WTC11 (cell line): ENCODE data around the gene CYP4F12. TPM values are rescaled to one million over a fixed set of nuclear protein-coding genes. Genes with fewer than 3 reads are reported as not detected.

Experiments
- ATAC-seq: fragments of 200-7000 bp; cut with Tn5 transposase; 2 replicates; pipeline ENCODE4 v1.10.0; 2021; ENCODE audit warnings: mild to moderate bottlenecking, moderate library complexity
- CTCF ChIA-PET: fragments of 300-600 bp; sonication (Branson Sonifier 250); formaldehyde crosslinking; loops from one replicate; lab custom pipeline; 2021; ENCODE audit warnings: antibody characterized with exemption; lab: Charles Lee
- POLR2A ChIA-PET: fragments of 350-600 bp; sonication (Branson Sonifier 250); formaldehyde crosslinking; loops from one replicate; lab custom pipeline; 2021; ENCODE audit warnings: antibody characterized with exemption; lab: Charles Lee
- DNase-seq: peaks from one replicate; pipeline ENCODE4 v3.0.0; 2021; ENCODE audit warnings: low spot score
- H3K27ac Mint-ChIP-seq: 2 replicates; pipeline ENCODE4 v1.8.0; 2021; ENCODE audit warnings: mixed read lengths
- H3K27me3 Mint-ChIP-seq: 2 replicates; pipeline ENCODE4 v1.8.0; 2021; ENCODE audit warnings: low read depth, mild to moderate bottlenecking, moderate library complexity, mixed read lengths
- H3K36me3 Mint-ChIP-seq: 2 replicates; pipeline ENCODE4 v1.8.0; 2021; ENCODE audit warnings: mixed read lengths
- H3K4me1 Mint-ChIP-seq: 2 replicates; pipeline ENCODE4 v1.8.0; 2022; ENCODE audit warnings: mixed read lengths
- H3K4me3 Mint-ChIP-seq: 2 replicates; pipeline ENCODE4 v1.8.0; 2021; ENCODE audit warnings: mild to moderate bottlenecking, moderate library complexity, mixed read lengths
- H3K9me3 Mint-ChIP-seq: 2 replicates; pipeline ENCODE4 v1.8.0; 2021; ENCODE audit warnings: mixed read lengths
- CREM ChIP-seq: sonication (generic); formaldehyde crosslinking; IDR thresholded peaks from 2 replicates; pipeline ENCODE4 v1.8.1; 2022; ENCODE audit warnings: mild to moderate bottlenecking, missing genetic modification reagents, moderate library complexity
- ESRRA ChIP-seq: sonication (generic); formaldehyde crosslinking; IDR thresholded peaks from 2 replicates; pipeline ENCODE4 v1.8.1; 2022; ENCODE audit warnings: mild to moderate bottlenecking, missing genetic modification reagents, borderline replicate concordance
- FOXP1 ChIP-seq: sonication (generic); formaldehyde crosslinking; IDR thresholded peaks from 2 replicates; pipeline ENCODE4 v1.8.0; 2022; ENCODE audit warnings: missing genetic modification reagents, mild to moderate bottlenecking, moderate library complexity, borderline replicate concordance
- GABPB1 ChIP-seq: sonication (generic); formaldehyde crosslinking; IDR thresholded peaks from 2 replicates; pipeline ENCODE4 v1.8.1; 2023; ENCODE audit warnings: mild to moderate bottlenecking, missing genetic modification reagents
- KAT7 ChIP-seq: sonication (generic); formaldehyde crosslinking; IDR thresholded peaks from 2 replicates; pipeline ENCODE4 v1.8.1; 2023; ENCODE audit warnings: missing genetic modification reagents, mild to moderate bottlenecking, borderline replicate concordance
- MYBL2 ChIP-seq: sonication (generic); formaldehyde crosslinking; IDR thresholded peaks from 2 replicates; pipeline ENCODE4 v1.8.1; 2023; ENCODE audit warnings: mild to moderate bottlenecking, moderate library complexity, missing genetic modification reagents
- NFATC4 ChIP-seq: fragments of 250-450 bp; sonication (Bioruptor Pico); IDR thresholded peaks from 2 replicates; pipeline ENCODE4 v1.9.0; 2021; ENCODE audit warnings: mild to moderate bottlenecking
- NR2C2 ChIP-seq: sonication (generic); formaldehyde crosslinking; IDR thresholded peaks from 2 replicates; pipeline ENCODE4 v1.8.0; 2022; ENCODE audit warnings: mild to moderate bottlenecking, missing genetic modification reagents
- PRRX2 ChIP-seq: fragments of 250-450 bp; sonication (Bioruptor Pico); IDR thresholded peaks from 2 replicates; pipeline ENCODE4 v1.8.0; 2021; ENCODE audit warnings: mild to moderate bottlenecking
- TCF7 ChIP-seq: sonication (generic); formaldehyde crosslinking; IDR thresholded peaks from 2 replicates; pipeline ENCODE4 v1.8.0; 2022; ENCODE audit warnings: mild to moderate bottlenecking, low read depth, missing genetic modification reagents, moderate library complexity
- TP53 ChIP-seq: sonication (generic); formaldehyde crosslinking; IDR thresholded peaks from 2 replicates; pipeline ENCODE4 v1.8.1; 2023; ENCODE audit warnings: mild to moderate bottlenecking, missing genetic modification reagents
- ZNF263 ChIP-seq: sonication (generic); formaldehyde crosslinking; IDR thresholded peaks from 2 replicates; pipeline ENCODE4 v1.8.1; 2022; ENCODE audit warnings: low read depth, mild to moderate bottlenecking, moderate library complexity, missing genetic modification reagents
- ZNF423 ChIP-seq: fragments of 250-450 bp; sonication (Bioruptor Pico); IDR thresholded peaks from 2 replicates; pipeline ENCODE4 v2.1.2; 2022; ENCODE audit warnings: mild to moderate bottlenecking, moderate library complexity
- ZNF671 ChIP-seq: fragments of 250-450 bp; sonication (Bioruptor Pico); IDR thresholded peaks from 2 replicates; pipeline ENCODE4 v1.8.0; 2021; ENCODE audit warnings: mild to moderate bottlenecking
- total RNA-seq: library from RNA; stranded (reverse); gene quantifications from 3 replicates; pipeline ENCODE4 v1.2.3, GENCODE V29; 2021
- TF ChIP-seq, protein P1 (sequence below): sonication (generic); formaldehyde crosslinking; IDR thresholded peaks from 2 replicates; pipeline ENCODE4 v1.8.0; 2023; ENCODE audit warnings: mild to moderate bottlenecking, missing genetic modification reagents
- TF ChIP-seq, protein P2 (sequence below): fragments of 250-450 bp; sonication (Bioruptor Pico); IDR thresholded peaks from 2 replicates; pipeline ENCODE4 v1.9.0; 2021; ENCODE audit warnings: mild to moderate bottlenecking
- TF ChIP-seq, protein P3 (sequence below): fragments of 200-600 bp; IDR thresholded peaks from 2 replicates; pipeline ENCODE4 v1.8.0; 2022; ENCODE audit warnings: antibody characterized with exemption
- TF ChIP-seq, protein P4 (sequence below): sonication (generic); formaldehyde crosslinking; IDR thresholded peaks from 2 replicates; pipeline ENCODE4 v1.8.0; 2022; ENCODE audit warnings: mild to moderate bottlenecking, missing genetic modification reagents
- TF ChIP-seq, protein P5 (sequence below): fragments of 250-450 bp; sonication (Bioruptor Pico); IDR thresholded peaks from 2 replicates; pipeline ENCODE4 v1.8.0; 2021; ENCODE audit warnings: mild to moderate bottlenecking
- TF ChIP-seq, protein P6 (sequence below): sonication (generic); formaldehyde crosslinking; IDR thresholded peaks from 2 replicates; pipeline ENCODE4 v1.8.1; 2023; ENCODE audit warnings: mild to moderate bottlenecking, moderate library complexity, missing genetic modification reagents
- TF ChIP-seq, protein P7 (sequence below): sonication (generic); formaldehyde crosslinking; IDR thresholded peaks from 2 replicates; pipeline ENCODE4 v1.8.1; 2022; ENCODE audit warnings: low read depth, mild to moderate bottlenecking, moderate library complexity, missing genetic modification reagents, borderline replicate concordance
- TF ChIP-seq, protein P8 (sequence below): sonication (generic); formaldehyde crosslinking; conservative IDR thresholded peaks from 2 replicates; pipeline ENCODE4 v1.8.1; 2023; ENCODE audit warnings: mild to moderate bottlenecking, low read depth, missing genetic modification reagents, moderate library complexity

CYP4F12 gene
- total RNA-seq, 1 experiment from 2014 or later: not detected

DNA sequence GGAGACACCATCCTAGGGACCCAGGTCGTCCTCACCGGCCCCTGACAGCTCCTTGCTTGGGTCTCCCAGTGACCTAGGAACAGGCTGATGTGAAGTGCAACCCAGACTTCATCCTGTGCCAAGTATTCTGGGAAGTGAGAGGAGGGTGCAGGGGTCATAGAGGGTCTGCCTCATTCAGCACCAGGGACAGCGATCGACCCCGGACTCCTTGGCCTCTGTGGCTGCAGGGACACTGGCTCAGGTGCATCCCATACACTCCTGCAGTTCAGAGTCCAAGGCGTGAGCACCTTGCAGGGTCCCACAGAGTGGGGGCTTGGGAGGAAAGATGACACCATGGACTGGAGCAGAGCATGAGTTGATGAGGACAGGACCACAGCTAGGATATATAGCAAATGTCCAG, 44.9 kb downstream of the CYP4F12 start:
- H3K27me3 Mint-ChIP-seq: peaks cover 25% of the 10 kb centered on the region
- TF ChIP-seq, protein P1, sequence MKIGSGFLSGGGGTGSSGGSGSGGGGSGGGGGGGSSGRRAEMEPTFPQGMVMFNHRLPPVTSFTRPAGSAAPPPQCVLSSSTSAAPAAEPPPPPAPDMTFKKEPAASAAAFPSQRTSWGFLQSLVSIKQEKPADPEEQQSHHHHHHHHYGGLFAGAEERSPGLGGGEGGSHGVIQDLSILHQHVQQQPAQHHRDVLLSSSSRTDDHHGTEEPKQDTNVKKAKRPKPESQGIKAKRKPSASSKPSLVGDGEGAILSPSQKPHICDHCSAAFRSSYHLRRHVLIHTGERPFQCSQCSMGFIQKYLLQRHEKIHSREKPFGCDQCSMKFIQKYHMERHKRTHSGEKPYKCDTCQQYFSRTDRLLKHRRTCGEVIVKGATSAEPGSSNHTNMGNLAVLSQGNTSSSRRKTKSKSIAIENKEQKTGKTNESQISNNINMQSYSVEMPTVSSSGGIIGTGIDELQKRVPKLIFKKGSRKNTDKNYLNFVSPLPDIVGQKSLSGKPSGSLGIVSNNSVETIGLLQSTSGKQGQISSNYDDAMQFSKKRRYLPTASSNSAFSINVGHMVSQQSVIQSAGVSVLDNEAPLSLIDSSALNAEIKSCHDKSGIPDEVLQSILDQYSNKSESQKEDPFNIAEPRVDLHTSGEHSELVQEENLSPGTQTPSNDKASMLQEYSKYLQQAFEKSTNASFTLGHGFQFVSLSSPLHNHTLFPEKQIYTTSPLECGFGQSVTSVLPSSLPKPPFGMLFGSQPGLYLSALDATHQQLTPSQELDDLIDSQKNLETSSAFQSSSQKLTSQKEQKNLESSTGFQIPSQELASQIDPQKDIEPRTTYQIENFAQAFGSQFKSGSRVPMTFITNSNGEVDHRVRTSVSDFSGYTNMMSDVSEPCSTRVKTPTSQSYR (CRISPR knock-in tag): no peak
- TF ChIP-seq TCF7 (CRISPR knock-in tag) (no peak), FOXP1 (CRISPR knock-in tag) (no peak), PRRX2 (no peak), NFATC4 (CRISPR knock-in tag) (no peak), TP53 (CRISPR knock-in tag) (no peak), KAT7 (CRISPR knock-in tag) (no peak), CREM (CRISPR knock-in tag) (no peak), ZNF671 (CRISPR knock-in tag) (no peak)
- TF ChIP-seq, protein P2, sequence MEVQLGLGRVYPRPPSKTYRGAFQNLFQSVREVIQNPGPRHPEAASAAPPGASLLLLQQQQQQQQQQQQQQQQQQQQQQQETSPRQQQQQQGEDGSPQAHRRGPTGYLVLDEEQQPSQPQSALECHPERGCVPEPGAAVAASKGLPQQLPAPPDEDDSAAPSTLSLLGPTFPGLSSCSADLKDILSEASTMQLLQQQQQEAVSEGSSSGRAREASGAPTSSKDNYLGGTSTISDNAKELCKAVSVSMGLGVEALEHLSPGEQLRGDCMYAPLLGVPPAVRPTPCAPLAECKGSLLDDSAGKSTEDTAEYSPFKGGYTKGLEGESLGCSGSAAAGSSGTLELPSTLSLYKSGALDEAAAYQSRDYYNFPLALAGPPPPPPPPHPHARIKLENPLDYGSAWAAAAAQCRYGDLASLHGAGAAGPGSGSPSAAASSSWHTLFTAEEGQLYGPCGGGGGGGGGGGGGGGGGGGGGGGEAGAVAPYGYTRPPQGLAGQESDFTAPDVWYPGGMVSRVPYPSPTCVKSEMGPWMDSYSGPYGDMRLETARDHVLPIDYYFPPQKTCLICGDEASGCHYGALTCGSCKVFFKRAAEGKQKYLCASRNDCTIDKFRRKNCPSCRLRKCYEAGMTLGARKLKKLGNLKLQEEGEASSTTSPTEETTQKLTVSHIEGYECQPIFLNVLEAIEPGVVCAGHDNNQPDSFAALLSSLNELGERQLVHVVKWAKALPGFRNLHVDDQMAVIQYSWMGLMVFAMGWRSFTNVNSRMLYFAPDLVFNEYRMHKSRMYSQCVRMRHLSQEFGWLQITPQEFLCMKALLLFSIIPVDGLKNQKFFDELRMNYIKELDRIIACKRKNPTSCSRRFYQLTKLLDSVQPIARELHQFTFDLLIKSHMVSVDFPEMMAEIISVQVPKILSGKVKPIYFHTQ (CRISPR knock-in tag): no peak
- TF ChIP-seq, protein P3, sequence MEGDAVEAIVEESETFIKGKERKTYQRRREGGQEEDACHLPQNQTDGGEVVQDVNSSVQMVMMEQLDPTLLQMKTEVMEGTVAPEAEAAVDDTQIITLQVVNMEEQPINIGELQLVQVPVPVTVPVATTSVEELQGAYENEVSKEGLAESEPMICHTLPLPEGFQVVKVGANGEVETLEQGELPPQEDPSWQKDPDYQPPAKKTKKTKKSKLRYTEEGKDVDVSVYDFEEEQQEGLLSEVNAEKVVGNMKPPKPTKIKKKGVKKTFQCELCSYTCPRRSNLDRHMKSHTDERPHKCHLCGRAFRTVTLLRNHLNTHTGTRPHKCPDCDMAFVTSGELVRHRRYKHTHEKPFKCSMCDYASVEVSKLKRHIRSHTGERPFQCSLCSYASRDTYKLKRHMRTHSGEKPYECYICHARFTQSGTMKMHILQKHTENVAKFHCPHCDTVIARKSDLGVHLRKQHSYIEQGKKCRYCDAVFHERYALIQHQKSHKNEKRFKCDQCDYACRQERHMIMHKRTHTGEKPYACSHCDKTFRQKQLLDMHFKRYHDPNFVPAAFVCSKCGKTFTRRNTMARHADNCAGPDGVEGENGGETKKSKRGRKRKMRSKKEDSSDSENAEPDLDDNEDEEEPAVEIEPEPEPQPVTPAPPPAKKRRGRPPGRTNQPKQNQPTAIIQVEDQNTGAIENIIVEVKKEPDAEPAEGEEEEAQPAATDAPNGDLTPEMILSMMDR: no peak
- TF ChIP-seq, protein P4, sequence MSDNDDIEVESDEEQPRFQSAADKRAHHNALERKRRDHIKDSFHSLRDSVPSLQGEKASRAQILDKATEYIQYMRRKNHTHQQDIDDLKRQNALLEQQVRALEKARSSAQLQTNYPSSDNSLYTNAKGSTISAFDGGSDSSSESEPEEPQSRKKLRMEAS: no peak
- TF ChIP-seq, all 79 proteins: peak for 0
- ChIA-PET POLR2A (no interaction called here), CTCF (no interaction called here)
- DNase-seq (no peak), ATAC-seq (no peak)
- no peak overlapping the region for H3K4me3 Mint-ChIP-seq
- no peak overlapping the region for H3K27ac Mint-ChIP-seq
- no peaks in the 10 kb centered on the region for H3K4me1 Mint-ChIP-seq
- peaks cover 85% of the 10 kb centered on the region for H3K9me3 Mint-ChIP-seq
- peaks cover 60% of the 10 kb centered on the region for H3K36me3 Mint-ChIP-seq

DNA sequence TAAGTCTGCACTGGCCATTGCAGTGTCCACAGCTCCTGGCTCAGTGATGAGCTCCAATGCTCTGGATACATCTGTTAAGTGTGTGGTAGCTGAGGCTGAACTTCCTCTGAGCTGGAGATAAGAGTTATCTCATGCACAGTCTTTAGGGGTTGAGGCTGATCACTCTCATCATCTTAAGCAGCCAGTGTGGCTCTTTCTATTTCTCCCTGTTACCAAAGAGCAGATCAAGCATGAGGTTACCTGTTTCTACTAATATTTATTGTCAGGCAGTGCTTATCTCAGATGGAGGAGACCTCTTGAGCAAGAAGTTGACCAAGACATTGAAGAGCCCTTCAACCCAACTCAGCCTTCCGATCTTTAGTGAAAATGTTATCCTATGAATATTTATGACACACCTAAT, 48.4 kb downstream of the CYP4F12 start:
- Mint-ChIP-seq H3K27ac (no peak overlapping the region), H3K27me3 (peaks cover 33% of the 10 kb centered on the region), H3K4me3 (no peak overlapping the region), H3K4me1 (no peaks in the 10 kb centered on the region), H3K9me3 (peaks cover 88% of the 10 kb centered on the region), H3K36me3 (peaks cover 63% of the 10 kb centered on the region)
- DNase-seq (no peak), ATAC-seq (no peak)
- POLR2A ChIA-PET: no interaction called here
- CTCF ChIA-PET: no interaction called here
- TF ChIP-seq, protein P5, sequence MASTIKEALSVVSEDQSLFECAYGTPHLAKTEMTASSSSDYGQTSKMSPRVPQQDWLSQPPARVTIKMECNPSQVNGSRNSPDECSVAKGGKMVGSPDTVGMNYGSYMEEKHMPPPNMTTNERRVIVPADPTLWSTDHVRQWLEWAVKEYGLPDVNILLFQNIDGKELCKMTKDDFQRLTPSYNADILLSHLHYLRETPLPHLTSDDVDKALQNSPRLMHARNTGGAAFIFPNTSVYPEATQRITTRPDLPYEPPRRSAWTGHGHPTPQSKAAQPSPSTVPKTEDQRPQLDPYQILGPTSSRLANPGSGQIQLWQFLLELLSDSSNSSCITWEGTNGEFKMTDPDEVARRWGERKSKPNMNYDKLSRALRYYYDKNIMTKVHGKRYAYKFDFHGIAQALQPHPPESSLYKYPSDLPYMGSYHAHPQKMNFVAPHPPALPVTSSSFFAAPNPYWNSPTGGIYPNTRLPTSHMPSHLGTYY (CRISPR knock-in tag): no peak
- TF ChIP-seq GABPB1: no peak
- TF ChIP-seq MYBL2 (CRISPR knock-in tag): no peak
- TF ChIP-seq, protein P6, sequence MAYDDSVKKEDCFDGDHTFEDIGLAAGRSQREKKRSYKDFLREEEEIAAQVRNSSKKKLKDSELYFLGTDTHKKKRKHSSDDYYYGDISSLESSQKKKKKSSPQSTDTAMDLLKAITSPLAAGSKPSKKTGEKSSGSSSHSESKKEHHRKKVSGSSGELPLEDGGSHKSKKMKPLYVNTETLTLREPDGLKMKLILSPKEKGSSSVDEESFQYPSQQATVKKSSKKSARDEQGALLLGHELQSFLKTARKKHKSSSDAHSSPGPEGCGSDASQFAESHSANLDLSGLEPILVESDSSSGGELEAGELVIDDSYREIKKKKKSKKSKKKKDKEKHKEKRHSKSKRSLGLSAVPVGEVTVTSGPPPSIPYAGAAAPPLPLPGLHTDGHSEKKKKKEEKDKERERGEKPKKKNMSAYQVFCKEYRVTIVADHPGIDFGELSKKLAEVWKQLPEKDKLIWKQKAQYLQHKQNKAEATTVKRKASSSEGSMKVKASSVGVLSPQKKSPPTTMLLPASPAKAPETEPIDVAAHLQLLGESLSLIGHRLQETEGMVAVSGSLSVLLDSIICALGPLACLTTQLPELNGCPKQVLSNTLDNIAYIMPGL (CRISPR knock-in tag): no peak
- TF ChIP-seq NR2C2 (CRISPR knock-in tag): no peak
- TF ChIP-seq, protein P7, sequence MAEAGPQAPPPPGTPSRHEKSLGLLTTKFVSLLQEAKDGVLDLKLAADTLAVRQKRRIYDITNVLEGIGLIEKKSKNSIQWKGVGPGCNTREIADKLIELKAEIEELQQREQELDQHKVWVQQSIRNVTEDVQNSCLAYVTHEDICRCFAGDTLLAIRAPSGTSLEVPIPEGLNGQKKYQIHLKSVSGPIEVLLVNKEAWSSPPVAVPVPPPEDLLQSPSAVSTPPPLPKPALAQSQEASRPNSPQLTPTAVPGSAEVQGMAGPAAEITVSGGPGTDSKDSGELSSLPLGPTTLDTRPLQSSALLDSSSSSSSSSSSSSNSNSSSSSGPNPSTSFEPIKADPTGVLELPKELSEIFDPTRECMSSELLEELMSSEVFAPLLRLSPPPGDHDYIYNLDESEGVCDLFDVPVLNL (CRISPR knock-in tag): no peak
- no peak for TF ChIP-seq ZNF671 (CRISPR knock-in tag)
- no peak for TF ChIP-seq ZNF263 (CRISPR knock-in tag)
- TF ChIP-seq, protein P8, sequence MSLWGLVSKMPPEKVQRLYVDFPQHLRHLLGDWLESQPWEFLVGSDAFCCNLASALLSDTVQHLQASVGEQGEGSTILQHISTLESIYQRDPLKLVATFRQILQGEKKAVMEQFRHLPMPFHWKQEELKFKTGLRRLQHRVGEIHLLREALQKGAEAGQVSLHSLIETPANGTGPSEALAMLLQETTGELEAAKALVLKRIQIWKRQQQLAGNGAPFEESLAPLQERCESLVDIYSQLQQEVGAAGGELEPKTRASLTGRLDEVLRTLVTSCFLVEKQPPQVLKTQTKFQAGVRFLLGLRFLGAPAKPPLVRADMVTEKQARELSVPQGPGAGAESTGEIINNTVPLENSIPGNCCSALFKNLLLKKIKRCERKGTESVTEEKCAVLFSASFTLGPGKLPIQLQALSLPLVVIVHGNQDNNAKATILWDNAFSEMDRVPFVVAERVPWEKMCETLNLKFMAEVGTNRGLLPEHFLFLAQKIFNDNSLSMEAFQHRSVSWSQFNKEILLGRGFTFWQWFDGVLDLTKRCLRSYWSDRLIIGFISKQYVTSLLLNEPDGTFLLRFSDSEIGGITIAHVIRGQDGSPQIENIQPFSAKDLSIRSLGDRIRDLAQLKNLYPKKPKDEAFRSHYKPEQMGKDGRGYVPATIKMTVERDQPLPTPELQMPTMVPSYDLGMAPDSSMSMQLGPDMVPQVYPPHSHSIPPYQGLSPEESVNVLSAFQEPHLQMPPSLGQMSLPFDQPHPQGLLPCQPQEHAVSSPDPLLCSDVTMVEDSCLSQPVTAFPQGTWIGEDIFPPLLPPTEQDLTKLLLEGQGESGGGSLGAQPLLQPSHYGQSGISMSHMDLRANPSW (CRISPR knock-in tag): no peak
- TF ChIP-seq ESRRA: no peak
- TF ChIP-seq ZNF423 (CRISPR knock-in tag): no peak
